Left ventricle myocardium inferior (tissue), 1 donor: Measurements from ENCODE around the gene RBM19. TPM values are rescaled to one million over a fixed set of nuclear protein-coding genes. Genes with fewer than 3 reads are reported as not detected.

Experiments used
- DNase-seq: peaks from one replicate; pipeline ENCODE4 v3.0.0-alpha.2; 2020
- H3K27ac ChIP-seq: fragments of 200-600 bp; replicated peaks from 2 replicates; pipeline ENCODE4 v1.8.0; 2021
- H3K27me3 ChIP-seq: fragments of 200-600 bp; 2 replicates; pipeline ENCODE4 v1.8.0; 2021; ENCODE audit warnings: low read depth
- H3K36me3 ChIP-seq: fragments of 200-600 bp; 2 replicates; pipeline ENCODE4 v1.8.0; 2021
- H3K4me1 ChIP-seq: fragments of 200-600 bp; 2 replicates; pipeline ENCODE4 v1.8.0; 2021
- H3K4me3 ChIP-seq: fragments of 200-600 bp; 2 replicates; pipeline ENCODE4 v1.8.0; 2021; ENCODE audit warnings: mild to moderate bottlenecking, moderate library complexity
- H3K9me3 ChIP-seq: fragments of 200-600 bp; replicated peaks from 2 replicates; pipeline ENCODE4 v1.8.0; 2021
- CTCF ChIP-seq: fragments of 200-600 bp; IDR thresholded peaks from 2 replicates; pipeline ENCODE4 v1.8.0; 2021; ENCODE audit warnings: antibody characterized with exemption, mild to moderate bottlenecking, borderline replicate concordance
- intact Hi-C: fragments of 100-400 bp; cut with micrococcal nuclease; formaldehyde crosslinking; loops from one replicate; pipeline ENCODE4 v1.11.0; 2022
- total RNA-seq: library from RNA; stranded (reverse); fragmentation: NEBNext Ultra II Directional; extraction: Animal tissue kit (Norgen Biotek cat#: 25700); gene quantifications from one replicate; pipeline ENCODE4 v1.2.1, GENCODE V29; 2021
- donor health status: DM: no; HTN: yes; CAD: no; lungs with severe emphysema.

The RBM19 gene
- total RNA-seq, 1 donor from 2014 or later, result 18.9 TPM

GRCh38 chr12:113850309-113851056, 115.6 kb downstream of the RBM19 start:
- no peaks in the 10 kb centered on the region for H3K27me3 ChIP-seq
- H3K27ac ChIP-seq, result peak overlapping the region; percentile 74
- intact Hi-C loops, result no loop called here
- H3K4me3 ChIP-seq, result no peak overlapping the region
- no peak for TF ChIP-seq CTCF
- H3K9me3 ChIP-seq, result no peaks in the 10 kb centered on the region
- peak; percentile 68 for DNase-seq
- peaks cover 77% of the 10 kb centered on the region for H3K4me1 ChIP-seq
- no peaks in the 10 kb centered on the region for H3K36me3 ChIP-seq

GRCh38 chr12:113847856-113848255, 118.3 kb downstream of the RBM19 start:
- Histone ChIP-seq H3K36me3 (peaks cover 17% of the 10 kb centered on the region), H3K4me3 (no peak overlapping the region), H3K9me3 (no peaks in the 10 kb centered on the region), H3K27ac (no peak overlapping the region), H3K27me3 (no peaks in the 10 kb centered on the region), H3K4me1 (peaks cover 61% of the 10 kb centered on the region)
- DNase-seq, result no peak
- TF ChIP-seq CTCF, result no peak
- intact Hi-C loops, result no loop called here

- H3K4me1 ChIP-seq, result peaks cover 55% of the 10 kb centered on the region
- no peaks in the 10 kb centered on the region for H3K9me3 ChIP-seq
- H3K36me3 ChIP-seq, result peaks cover 24% of the 10 kb centered on the region
- no peak for DNase-seq
- no peak overlapping the region for H3K4me3 ChIP-seq
- H3K27ac ChIP-seq, result no peak overlapping the region
- intact Hi-C loops, result no loop called here
- TF ChIP-seq CTCF, result no peak
- no peaks in the 10 kb centered on the region for H3K27me3 ChIP-seq
Observed at GRCh38 chr12:113846883-113847755, 119.0 kb downstream of the RBM19 start.

GRCh38 chr12:113845900-113846674, 120.0 kb downstream of the RBM19 start:
- DNase-seq, result no peak
- TF ChIP-seq CTCF, result no peak
- no peaks in the 10 kb centered on the region for H3K27me3 ChIP-seq
- H3K4me3 ChIP-seq, result no peak overlapping the region
- H3K4me1 ChIP-seq, result peaks cover 50% of the 10 kb centered on the region
- peaks cover 24% of the 10 kb centered on the region for H3K36me3 ChIP-seq
- intact Hi-C loops, result no loop called here
- no peaks in the 10 kb centered on the region for H3K9me3 ChIP-seq
- H3K27ac ChIP-seq, result no peak overlapping the region

GRCh38 chr12:113844495-113845210, 121.5 kb downstream of the RBM19 start:
- H3K9me3 ChIP-seq, result no peaks in the 10 kb centered on the region
- intact Hi-C loops, result no loop called here
- TF ChIP-seq CTCF, result no peak
- peak overlapping the region; percentile 23 for H3K27ac ChIP-seq
- no peak overlapping the region for H3K4me3 ChIP-seq
- peak; percentile 23 for DNase-seq
- peaks cover 36% of the 10 kb centered on the region for H3K4me1 ChIP-seq
- H3K27me3 ChIP-seq, result no peaks in the 10 kb centered on the region
- H3K36me3 ChIP-seq, result peaks cover 24% of the 10 kb centered on the region
